Measurements from ENCODE around the gene PDLIM1. TPM values are rescaled to one million over a fixed set of nuclear protein-coding genes. Genes with fewer than 3 reads are reported as not detected.

The PDLIM1 gene
- total RNA-seq, 1 experiment from 2014 or later = 115 TPM

GRCh38 chr10:95286707-95287106, 4.1 kb downstream of the PDLIM1 start:
- Histone ChIP-seq H3K4ac (ENCODE audit: low read depth, low read length) (no peak overlapping the region), H4K5ac (ENCODE audit: insufficient read length, low read depth, low read length) (no peak overlapping the region), H4K91ac (ENCODE audit: insufficient read length, low read depth, low read length) (no peak overlapping the region), H3K14ac (ENCODE audit: insufficient read depth, low read length) (no peak overlapping the region), H3K27me3 (ENCODE audit: insufficient read depth, low read length) (no peaks in the 10 kb centered on the region), H3K23me2 (ENCODE audit: insufficient read length, low read depth, low read length, poor library complexity, severe bottlenecking) (peaks cover 12% of the 10 kb centered on the region), H2AFZ (ENCODE audit: low read length) (no peak overlapping the region), H2BK20ac (ENCODE audit: low read depth, low read length, poor library complexity, severe bottlenecking) (no peak overlapping the region), H4K8ac (replicated peaks; ENCODE audit: insufficient read length, low read depth, low read length) (no peak overlapping the region), H3K23ac (ENCODE audit: insufficient read length, low read depth, low read length) (no peak overlapping the region), H3K9ac (ENCODE audit: extremely low read depth, insufficient read length, low read length) (no peak overlapping the region), H3K4me2 (ENCODE audit: insufficient read depth, insufficient read length, low read length) (no peak overlapping the region), H2BK5ac (ENCODE audit: insufficient read length, low read length) (no peak overlapping the region), H3K4me1 (ENCODE audit: insufficient read depth, low read length) (0 out of 2 replicates have a peak, but pooled peaks cover 8% of the 10 kb centered on the region), H3K27ac (ENCODE audit: insufficient read length, low read depth, low read length) (no peak overlapping the region), H4K20me1 (ENCODE audit: control insufficient read depth, insufficient read depth, insufficient read length) (no peaks in the 10 kb centered on the region), H2BK15ac (ENCODE audit: low read depth, low read length) (no peak overlapping the region), H3K9me3 (ENCODE audit: control insufficient read depth, low read depth, low read length) (no peaks in the 10 kb centered on the region), H3T11ph (ENCODE audit: low read length) (no peak overlapping the region), H3K56ac (ENCODE audit: insufficient read length, low read depth, low read length) (no peak overlapping the region), H2BK120ac (ENCODE audit: low read depth, low read length, poor library complexity, severe bottlenecking) (no peak overlapping the region), H3K79me1 (ENCODE audit: insufficient read depth, low read depth, low read length, poor library complexity, severe bottlenecking) (no peaks in the 10 kb centered on the region), H3K79me2 (ENCODE audit: insufficient read depth, low read length) (peaks cover 26% of the 10 kb centered on the region; the same call in 1 of the 2 replicates), H3K18ac (ENCODE audit: insufficient read length, low read depth, low read length) (no peak overlapping the region), H2AK5ac (ENCODE audit: insufficient read length, low read length) (no peak overlapping the region), H2BK12ac (ENCODE audit: insufficient read length, low read depth, low read length) (no peak overlapping the region)
- Mint-ChIP-seq H3K27me3 (ENCODE audit: low read depth) (peaks cover 10% of the 10 kb centered on the region), H3K4me1 (peaks cover 44 to 47% of the 10 kb centered on the region in 2 experiments), H3K36me3 (ENCODE audit: insufficient read depth in 1 of 3, low read depth in 3 of 3) (peaks cover 0 to 9% (median 3%) of the 10 kb centered on the region in 3 experiments; a peak in 3 of 7 replicates), H3K9me3 (no peaks in the 10 kb centered on the region), H3K27ac (no peak overlapping the region; a peak in 1 of 7 replicates), H3K4me3 (no peak overlapping the region)
- no CpG with 5 or more reads among the region's 1 CpG for WGBS (ENCODE audit: extremely low coverage, insufficient read length, low lambda C conversion rate)
- no peak for DNase-seq
- TF ChIP-seq CTCF (conservative IDR thresholded peaks at IDR 0.05) = no peak
